K562 (cell line): Measurements from ENCODE around the gene NACC1. TPM values are rescaled to one million over a fixed set of nuclear protein-coding genes. Genes with fewer than 3 reads are reported as not detected.
A peak's percentile ranks its signal among the peaks of the same experiment; 100 is the strongest.

Experiments used
- ATAC-seq: fragments of 200-7000 bp; cut with Tn5 transposase; 3 replicates; pipeline ENCODE4 v1.9.1; 2020; ENCODE audit warnings: moderate library complexity
- BruUV-seq: library from RNA; stranded (reverse); fragments of 400-500 nt; replicated peaks from 2 replicates; lab custom pipeline; 2021; lab: Mats Ljungman, UMichigan
- CTCF ChIA-PET: fragments of 300-600 bp; formaldehyde crosslinking; extraction: SDS; loops from one replicate; lab custom pipeline; 2021; ENCODE audit warnings: low intra/inter-chr PET ratio; lab: Yijun Ruan, JAX
- POLR2A ChIA-PET: fragments of 300-600, 350-650 bp; sonication (Branson Sonifier 250); formaldehyde crosslinking; extraction: SDS; loops from one replicate; lab custom pipeline; 2021; ENCODE audit warnings: antibody characterized with exemption, inconsistent platforms; lab: Yijun Ruan, JAX
- DNase-seq, 4 experiments: peaks; one replicate each; pipeline versions ENCODE4 v3.0.0 to v3.0.0-alpha.2; 2011 to 2018; ENCODE audit warnings: low spot score in 3 of 4, mixed read lengths in 3 of 4; ENCODE audit errors: extremely low read depth in 1 of 4
- FAIRE-seq: peaks from 2 replicates; lab custom pipeline; 2011; peaks lifted over from hg19 to GRCh38; lab: Jason Lieb, UNC
- H2AFZ ChIP-seq: 2 replicates; pipeline ENCODE4 v1.6.0; 2011; ENCODE audit warnings: low read depth, low read length, control low read depth, inconsistent platforms
- H3K27ac ChIP-seq: fragments of 200-600 bp; 3 replicates; pipeline ENCODE4 v1.8.0; 2011; ENCODE audit warnings: low read depth, mild to moderate bottlenecking, control low read depth, inconsistent platforms, low read length, moderate library complexity, mixed read lengths; ENCODE audit errors: extremely low read depth
- H3K27me3 ChIP-seq, 2 experiments: fragments of 300-600 bp in 1 of 2; 2 replicates in 1 of 2; 3 replicates in 1 of 2; pipeline versions ENCODE4 v1.6.0 to v1.8.0; 2011; ENCODE audit warnings: inconsistent platforms in 2 of 2, low read length in 2 of 2, mild to moderate bottlenecking in 1 of 2, mixed read lengths in 1 of 2, moderate library complexity in 1 of 2; ENCODE audit not compliant: control insufficient read depth in 2 of 2, insufficient read depth in 2 of 2
- H3K36me3 ChIP-seq: fragments of 300-600 bp; 3 replicates; pipeline ENCODE4 v1.8.0; 2011; ENCODE audit warnings: mild to moderate bottlenecking, low read length, inconsistent platforms; ENCODE audit not compliant: control insufficient read depth, insufficient read depth
- H3K4me1 ChIP-seq, 2 experiments: fragments of 200-600 bp in 1 of 2; replicated peaks in 1 of 2; 2 replicates in 1 of 2; 3 replicates in 1 of 2; pipeline versions ENCODE4 v1.5.1 to v1.8.0; 2011; ENCODE audit warnings: inconsistent platforms in 2 of 2, low read length in 2 of 2, mild to moderate bottlenecking in 1 of 2, mixed read lengths in 1 of 2, moderate library complexity in 1 of 2; ENCODE audit not compliant: control insufficient read depth in 2 of 2, insufficient read depth in 2 of 2
- H3K4me2 ChIP-seq: 2 replicates; pipeline ENCODE4 v1.6.1; 2011; ENCODE audit warnings: low read length, control low read depth, inconsistent platforms, mixed read lengths; ENCODE audit not compliant: insufficient read depth
- H3K4me3 ChIP-seq: fragments of 200-600 bp; sonication (generic), shearing (Covaris generic); 2 replicates; pipeline ENCODE4 v1.5.1; 2016; ENCODE audit warnings: control low read depth, inconsistent platforms
- H3K79me2 ChIP-seq: fragments of 200-600 bp; 3 replicates; pipeline ENCODE4 v1.8.0; 2011; ENCODE audit warnings: low read length, inconsistent platforms; ENCODE audit not compliant: control insufficient read depth, insufficient read depth
- H3K9ac ChIP-seq, 2 experiments: 2 replicates each; pipeline versions ENCODE4 v1.6.0 to v1.6.1; 2011; ENCODE audit warnings: low read depth in 2 of 2, low read length in 2 of 2, control low read depth in 1 of 2, inconsistent platforms in 1 of 2, mild to moderate bottlenecking in 1 of 2, mixed read lengths in 1 of 2; ENCODE audit not compliant: insufficient read depth in 1 of 2
- H3K9me1 ChIP-seq: one replicate; pipeline ENCODE4 v1.6.0; 2011; ENCODE audit warnings: inconsistent platforms, mild to moderate bottlenecking, low read length, moderate library complexity; ENCODE audit not compliant: control insufficient read depth, insufficient read depth
- H3K9me3 ChIP-seq: replicated peaks from 2 replicates; pipeline ENCODE4 v1.5.1; 2011; ENCODE audit warnings: low read depth, low read length, inconsistent platforms; ENCODE audit not compliant: control insufficient read depth, insufficient read depth
- H4K20me1 ChIP-seq: replicated peaks from 2 replicates; pipeline ENCODE4 v1.6.1; 2011; ENCODE audit warnings: low read length, inconsistent platforms, mixed read lengths; ENCODE audit not compliant: control insufficient read depth, insufficient read depth
- CBX3 ChIP-seq, 2 experiments: IDR thresholded peaks; 1 replicate in 1 of 2; 2 replicates in 1 of 2; pipeline ENCODE4 v1.6.1; 2012; ENCODE audit warnings: inconsistent platforms in 2 of 2, low read length in 2 of 2, borderline replicate concordance in 1 of 2, control low read depth in 1 of 2
- CREBBP ChIP-seq: IDR thresholded peaks from one replicate; pipeline ENCODE4 v1.6.1; 2012; ENCODE audit warnings: low read depth, mild to moderate bottlenecking, control low read depth, inconsistent platforms, low read length
- ESRRA ChIP-seq: fragments of 450-650 bp; IDR thresholded peaks from 2 replicates; pipeline ENCODE4 v1.6.1; 2014; ENCODE audit warnings: low read depth, mild to moderate bottlenecking, moderate library complexity, borderline replicate concordance
- GATA2 ChIP-seq: sonication (generic); formaldehyde crosslinking; IDR thresholded peaks from 2 replicates; pipeline ENCODE4 v1.4.0; 2020; ENCODE audit warnings: mild to moderate bottlenecking, missing genetic modification reagents
- HEY1 ChIP-seq: fragments of 250-450 bp; sonication (Bioruptor Pico); IDR thresholded peaks from 2 replicates; pipeline ENCODE4 v1.5.0; 2020; ENCODE audit warnings: mild to moderate bottlenecking, moderate library complexity, borderline replicate concordance
- MEIS2 ChIP-seq: fragments of 450-650 bp; IDR thresholded peaks from 2 replicates; pipeline ENCODE4 v1.6.1; 2014; ENCODE audit warnings: mild to moderate bottlenecking; ENCODE audit not compliant: partially characterized antibody
- NR1H2 ChIP-seq: sonication (generic); formaldehyde crosslinking; IDR thresholded peaks from 2 replicates; pipeline ENCODE4 v1.4.0; 2020; ENCODE audit warnings: mild to moderate bottlenecking, missing genetic modification reagents
- POLR2G ChIP-seq: fragments of 200-400 bp; formaldehyde crosslinking; IDR thresholded peaks from 2 replicates; pipeline ENCODE4 v1.6.1; 2017; ENCODE audit warnings: low read depth, mild to moderate bottlenecking, antibody characterized with exemption, low read length, moderate library complexity
- SNIP1 ChIP-seq: fragments of 450-650 bp; IDR thresholded peaks from 2 replicates; pipeline ENCODE4 v1.7.1; 2017; ENCODE audit warnings: low read depth, mild to moderate bottlenecking
- ZBTB17 ChIP-seq: fragments of 450-650 bp; formaldehyde crosslinking; IDR thresholded peaks from 2 replicates; pipeline ENCODE4 v1.4.0; 2020; ENCODE audit warnings: mild to moderate bottlenecking
- ZBTB7A ChIP-seq: IDR thresholded peaks from 2 replicates; pipeline ENCODE4 v1.6.1; 2011; ENCODE audit warnings: low read depth, mild to moderate bottlenecking, low read length, moderate library complexity, borderline replicate concordance; ENCODE audit not compliant: control insufficient read depth
- WGBS: fragments of 100-300 bp; shearing (Covaris generic); methylation state at CpG from one replicate; pipeline ENCODE4 v1.1.6; 2016; ENCODE audit warnings: low coverage, mixed read lengths; ENCODE audit not compliant: insufficient coverage; ENCODE audit errors: missing lambda C conversion rate; 5-methylcytosine and 5-hydroxymethylcytosine counted together
- in situ Hi-C: fragments of 300-500 bp; cut with MboI; formaldehyde crosslinking; loops from 4 replicates; pipeline ENCODE4 v1.15.0; 2018; ENCODE audit warnings: inconsistent platforms, mixed read lengths
- intact Hi-C: fragments of 100-400 bp; cut with micrococcal nuclease; formaldehyde crosslinking; loops from 2 replicates; pipeline ENCODE4 v1.14.2; 2022
- polyA plus RNA-seq, 8 experiments: library from polyadenylated mRNA; depleted of rRNA in 4 of 8; stranded (reverse) in 5 of 8; unstranded in 3 of 8; fragments of >200 nt; fragmentation: Nextera tagmentation in 2 of 8; fragmentation: Illumina TruSeq in 1 of 8; extraction: Ambion mirVana in 2 of 8; extraction: Trizol in 1 of 8; gene quantifications; 2 replicates each; pipeline versions ENCODE4 v1.2.1 to v1.2.3, GENCODE V29; 2011 to 2014; ENCODE audit warnings: inconsistent platforms in 1 of 8, missing spikeins in 1 of 8
- total RNA-seq, 7 experiments: library from RNA; depleted of rRNA in 6 of 7; stranded (reverse); fragments of >200 nt in 6 of 7; fragmentation: Illumina TruSeq in 2 of 7; extraction: Trizol in 2 of 7; gene quantifications; 2 replicates each; pipeline versions ENCODE4 v1.2.1 to v1.2.3, GENCODE V29; 2011 to 2021; ENCODE audit warnings: low replicate concordance in 1 of 7
- TF ChIP-seq, protein P1 (sequence below): fragments of 450-650 bp; IDR thresholded peaks from 2 replicates; pipeline ENCODE4 v1.6.1; 2014; ENCODE audit warnings: low read depth, mild to moderate bottlenecking, moderate library complexity, borderline replicate concordance
- TF ChIP-seq, protein P2 (sequence below): sonication (generic); formaldehyde crosslinking; IDR thresholded peaks from 2 replicates; pipeline ENCODE4 v1.8.1; 2023; ENCODE audit warnings: mild to moderate bottlenecking, missing genetic modification reagents

Gene NACC1
- total and polyA plus RNA-seq, 9 of the 15 experiments (the other 6 are each of a cell fraction or from before 2014, with no cell fraction given) = 0.04 to 96.6 (median 25.8) TPM

DNA sequence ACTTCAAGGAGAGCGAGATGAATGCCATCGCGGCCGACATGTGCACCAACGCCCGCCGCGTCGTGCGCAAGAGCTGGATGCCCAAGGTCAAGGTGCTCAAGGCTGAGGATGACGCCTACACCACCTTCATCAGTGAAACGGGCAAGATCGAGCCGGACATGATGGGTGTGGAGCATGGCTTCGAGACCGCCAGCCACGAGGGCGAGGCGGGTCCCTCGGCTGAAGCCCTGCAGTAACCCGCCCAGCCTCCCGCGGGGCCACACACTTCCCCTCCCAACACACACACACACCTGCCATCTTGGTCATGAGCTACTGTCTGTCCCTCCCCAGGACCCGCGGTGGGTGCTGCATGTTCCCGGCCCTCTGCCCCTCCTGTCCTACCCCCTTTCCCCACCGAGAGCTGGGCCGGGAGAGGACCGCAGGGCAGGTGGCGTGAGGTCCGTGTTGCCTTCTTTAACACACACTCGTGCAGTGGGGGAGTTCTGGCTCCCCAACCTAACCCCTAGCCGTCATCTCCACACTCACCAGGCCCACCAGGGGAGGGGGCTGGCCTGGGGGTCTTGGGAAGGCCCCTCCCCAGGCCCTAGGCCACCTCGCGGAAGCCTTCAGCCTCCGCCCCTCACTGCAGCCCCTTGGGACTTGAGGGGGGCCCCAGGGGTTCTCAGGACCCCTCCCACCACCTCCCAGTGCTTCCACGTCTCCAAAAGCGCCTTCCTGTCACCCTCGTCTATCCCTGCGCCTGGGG, 20.3 kb downstream of the NACC1 start:
- Histone ChIP-seq H3K27me3 (no peaks in the 10 kb centered on the region), H3K4me1 (peaks cover 4 to 36% of the 10 kb centered on the region in 2 experiments; a peak in 4 of 5 replicates), H3K9ac (peak overlapping the region in 1 of 2 experiments; percentile 58; a peak in 2 of 4 replicates), H3K9me1 (no peaks in the 10 kb centered on the region), H3K4me2 (no peak overlapping the region), H4K20me1 (0 out of 2 replicates have a peak, but pooled peaks cover 3% of the 10 kb centered on the region), H3K36me3 (peaks cover 65% of the 10 kb centered on the region; the same call in 2 of the 3 replicates), H2AFZ (no peak overlapping the region), H3K27ac (no peak overlapping the region), H3K9me3 (no peaks in the 10 kb centered on the region), H3K79me2 (peaks cover 18% of the 10 kb centered on the region; the same call in 2 of the 3 replicates), H3K4me3 (no peak overlapping the region)
- POLR2A ChIA-PET = interaction anchor here (0.7 to 1.6 kb wide), 5 partner anchors 9 to 15 kb away, joined by 4 to 11 read pairs (median 5); partner anchors contain the start of genes IER2 and STX10
- CTCF ChIA-PET = no interaction called here
- no peak for DNase-seq
- FAIRE-seq = no peak
- 94% methylated on average over 24 of the region's 40 CpGs for WGBS
- ATAC-seq = no peak
- intact Hi-C loops (no loop called here), in situ Hi-C loops (no loop called here)
- BruUV-seq = no TSS peak
- TF ChIP-seq ESRRA = no peak
- peak; percentile 61 for TF ChIP-seq POLR2G
- TF ChIP-seq NR1H2 (CRISPR knock-in tag) = no peak
- TF ChIP-seq, protein P1, sequence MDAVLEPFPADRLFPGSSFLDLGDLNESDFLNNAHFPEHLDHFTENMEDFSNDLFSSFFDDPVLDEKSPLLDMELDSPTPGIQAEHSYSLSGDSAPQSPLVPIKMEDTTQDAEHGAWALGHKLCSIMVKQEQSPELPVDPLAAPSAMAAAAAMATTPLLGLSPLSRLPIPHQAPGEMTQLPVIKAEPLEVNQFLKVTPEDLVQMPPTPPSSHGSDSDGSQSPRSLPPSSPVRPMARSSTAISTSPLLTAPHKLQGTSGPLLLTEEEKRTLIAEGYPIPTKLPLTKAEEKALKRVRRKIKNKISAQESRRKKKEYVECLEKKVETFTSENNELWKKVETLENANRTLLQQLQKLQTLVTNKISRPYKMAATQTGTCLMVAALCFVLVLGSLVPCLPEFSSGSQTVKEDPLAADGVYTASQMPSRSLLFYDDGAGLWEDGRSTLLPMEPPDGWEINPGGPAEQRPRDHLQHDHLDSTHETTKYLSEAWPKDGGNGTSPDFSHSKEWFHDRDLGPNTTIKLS = no peak
- TF ChIP-seq ZBTB17 (CRISPR knock-in tag) = no peak
- TF ChIP-seq ZBTB7A = 0 out of 2 replicates have a peak, but pooled peaks have one; percentile 18
- TF ChIP-seq, protein P2, sequence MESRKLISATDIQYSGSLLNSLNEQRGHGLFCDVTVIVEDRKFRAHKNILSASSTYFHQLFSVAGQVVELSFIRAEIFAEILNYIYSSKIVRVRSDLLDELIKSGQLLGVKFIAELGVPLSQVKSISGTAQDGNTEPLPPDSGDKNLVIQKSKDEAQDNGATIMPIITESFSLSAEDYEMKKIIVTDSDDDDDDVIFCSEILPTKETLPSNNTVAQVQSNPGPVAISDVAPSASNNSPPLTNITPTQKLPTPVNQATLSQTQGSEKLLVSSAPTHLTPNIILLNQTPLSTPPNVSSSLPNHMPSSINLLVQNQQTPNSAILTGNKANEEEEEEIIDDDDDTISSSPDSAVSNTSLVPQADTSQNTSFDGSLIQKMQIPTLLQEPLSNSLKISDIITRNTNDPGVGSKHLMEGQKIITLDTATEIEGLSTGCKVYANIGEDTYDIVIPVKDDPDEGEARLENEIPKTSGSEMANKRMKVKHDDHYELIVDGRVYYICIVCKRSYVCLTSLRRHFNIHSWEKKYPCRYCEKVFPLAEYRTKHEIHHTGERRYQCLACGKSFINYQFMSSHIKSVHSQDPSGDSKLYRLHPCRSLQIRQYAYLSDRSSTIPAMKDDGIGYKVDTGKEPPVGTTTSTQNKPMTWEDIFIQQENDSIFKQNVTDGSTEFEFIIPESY (CRISPR knock-in tag) = peak; percentile 86
- no peak for TF ChIP-seq SNIP1
- no peak for TF ChIP-seq CREBBP
- no peak for TF ChIP-seq CBX3 (IDR thresholded peaks at IDR 0.05; ENCODE audit: borderline replicate concordance in 1 of 2, low read length in 2 of 2)
- no peak for TF ChIP-seq GATA2
- no peak for TF ChIP-seq HEY1 (CRISPR knock-in tag)
- no peak for TF ChIP-seq MEIS2
